ENCODE data around the gene RCBTB2.

Gene RCBTB2

DNA sequence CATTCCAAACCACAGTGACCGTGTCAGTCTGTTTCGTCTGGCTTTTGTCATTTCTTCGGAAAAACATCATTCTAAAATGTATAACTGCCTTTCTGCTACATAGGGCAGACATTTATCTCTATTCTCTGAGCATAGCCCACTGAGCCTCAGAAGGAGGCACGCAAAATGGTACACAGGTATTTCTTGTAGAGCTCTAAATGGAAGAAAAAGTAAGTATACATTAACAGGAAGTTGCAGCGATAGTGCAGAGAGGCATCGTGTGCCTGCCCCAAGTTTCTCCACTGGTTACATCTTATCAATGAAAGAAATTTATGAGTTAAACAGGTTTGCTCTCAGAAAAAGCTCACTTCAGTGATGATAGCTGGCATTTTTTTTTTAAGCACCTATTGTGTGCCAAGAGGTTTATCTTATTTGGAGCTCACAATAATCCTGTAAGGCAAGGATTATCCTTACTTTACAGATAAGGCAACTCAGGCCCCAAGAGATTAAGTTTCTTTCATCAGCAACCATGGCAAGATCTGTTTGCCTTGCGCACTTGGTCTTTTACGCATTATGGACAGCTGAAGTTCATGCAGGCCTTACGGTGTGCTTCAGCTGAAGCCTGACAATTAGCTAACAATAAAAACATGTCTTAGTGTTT is 1.2 kb upstream of the RCBTB2 start:
- DNase-seq (ENCODE audit: low spot score) = no peak
- in situ Hi-C loops (cut with MboI; ENCODE audit: low sequenced_read_pairs, unreplicated experiment) = no loop called here
- no peak for TF ChIP-seq CTCF (IDR thresholded peaks at IDR 0.05; ENCODE audit: borderline replicate concordance, control extremely low read depth, extremely low read depth, insufficient read depth, missing control alignments)

DNA sequence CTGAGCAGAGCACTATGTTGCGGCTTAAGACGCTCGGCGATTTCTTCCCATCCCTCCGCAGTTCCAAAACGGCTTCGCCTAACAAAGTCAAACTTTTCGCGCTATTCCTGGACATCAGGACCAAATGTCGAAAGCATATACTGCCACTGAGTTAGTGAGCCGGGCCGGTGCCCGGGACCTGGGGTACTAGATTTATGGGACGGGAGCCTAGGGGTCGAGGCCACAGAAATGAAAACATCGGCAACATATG is 699 bp downstream of the RCBTB2 start:
- no peak for DNase-seq (ENCODE audit: low spot score)
- in situ Hi-C loops (cut with MboI; ENCODE audit: low sequenced_read_pairs, unreplicated experiment) = no loop called here

DNA sequence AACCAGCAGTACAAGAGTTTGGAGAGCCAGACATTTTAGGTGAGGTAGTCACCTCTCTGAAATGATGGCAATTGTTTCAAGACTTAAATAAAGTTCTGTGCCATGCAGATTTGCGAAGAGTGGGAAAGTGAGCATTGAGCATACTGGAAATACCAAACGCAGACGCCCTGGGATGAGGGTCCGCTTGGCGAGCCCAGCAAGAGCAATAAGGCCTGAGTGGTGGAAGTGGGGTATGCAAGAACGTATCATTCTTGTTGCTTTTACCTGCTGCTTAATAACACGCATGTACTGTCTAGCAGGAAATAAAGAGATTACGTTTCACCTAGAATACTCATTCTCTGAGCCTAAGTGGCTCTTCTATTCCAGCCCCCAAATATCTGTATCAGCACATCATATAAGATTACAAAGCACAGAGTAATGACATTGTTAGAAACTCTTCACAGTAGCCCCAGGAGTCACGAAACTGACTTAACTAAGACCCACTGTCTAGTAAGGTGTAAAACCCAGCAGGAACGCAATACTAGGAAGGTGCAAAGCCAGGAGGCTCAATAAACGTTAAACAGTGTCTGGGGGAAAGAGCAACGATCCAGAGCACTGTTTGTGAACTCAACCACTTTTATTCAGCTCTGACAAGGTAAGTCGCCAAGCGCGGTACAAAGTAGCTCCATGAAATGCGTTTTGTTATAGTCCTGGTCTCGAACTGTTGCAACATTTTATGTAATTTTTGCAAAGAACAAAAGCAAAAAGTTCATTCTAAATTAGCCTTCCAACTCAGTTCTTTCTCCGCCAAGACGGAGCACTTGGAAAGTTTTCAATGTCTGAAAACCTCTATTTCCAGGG is 1.2 kb downstream of the RCBTB2 start:
- no peak for DNase-seq (ENCODE audit: low spot score)
- in situ Hi-C loops (cut with MboI; ENCODE audit: low sequenced_read_pairs, unreplicated experiment) = no loop called here
- no peak for TF ChIP-seq CTCF (IDR thresholded peaks at IDR 0.05; ENCODE audit: borderline replicate concordance, control extremely low read depth, extremely low read depth, insufficient read depth, missing control alignments)

More for the DNA sequence above, 699 bp downstream of the RCBTB2 start:
- TF ChIP-seq CTCF (IDR thresholded peaks at IDR 0.05; ENCODE audit: borderline replicate concordance, control extremely low read depth, extremely low read depth, insufficient read depth, missing control alignments) = no peak

DNA sequence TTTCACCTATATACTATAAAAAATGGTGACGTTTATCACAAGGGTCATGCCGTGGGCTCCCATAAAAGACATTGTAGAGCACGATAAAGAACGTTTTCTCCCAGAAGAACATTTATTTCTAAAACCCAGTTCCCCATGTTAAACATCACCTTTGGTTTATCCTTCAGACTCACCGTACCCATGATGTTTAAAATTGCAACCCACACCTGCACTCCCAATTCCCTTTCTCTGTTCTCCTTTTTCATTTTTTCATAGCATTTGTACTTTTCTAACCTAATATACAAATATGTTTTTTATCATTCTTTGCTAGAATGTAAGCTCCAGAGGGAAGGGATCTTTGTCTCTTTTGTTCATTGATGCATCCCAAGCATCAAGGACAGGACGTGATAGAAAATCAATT is 2.0 kb downstream of the RCBTB2 start:
- in situ Hi-C loops (cut with MboI; ENCODE audit: low sequenced_read_pairs, unreplicated experiment) = no loop called here
- DNase-seq (ENCODE audit: low spot score) = no peak
- no peak for TF ChIP-seq CTCF (IDR thresholded peaks at IDR 0.05; ENCODE audit: borderline replicate concordance, control extremely low read depth, extremely low read depth, insufficient read depth, missing control alignments)

DNA sequence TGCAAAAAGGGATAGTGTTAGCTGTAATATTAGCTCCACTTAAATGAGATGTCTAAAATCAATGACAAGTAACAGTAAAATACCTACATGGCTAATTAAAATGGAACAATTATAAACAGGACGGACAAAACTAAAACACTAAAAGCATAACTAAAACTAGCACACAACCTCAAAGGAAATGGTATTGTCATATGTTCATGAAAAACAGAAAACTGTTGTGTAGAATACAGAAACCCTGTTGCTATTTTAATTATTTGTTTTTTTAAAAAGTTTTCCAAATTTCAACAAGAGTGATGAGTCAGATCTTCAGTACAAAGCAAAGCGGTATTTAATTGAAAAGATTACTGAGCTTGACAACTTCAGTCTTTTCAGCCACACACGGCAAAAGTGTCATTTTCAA is 4.2 kb downstream of the RCBTB2 start:
- in situ Hi-C loops (cut with MboI; ENCODE audit: low sequenced_read_pairs, unreplicated experiment) = no loop called here
- DNase-seq (ENCODE audit: low spot score) = no peak
- TF ChIP-seq CTCF (IDR thresholded peaks at IDR 0.05; ENCODE audit: borderline replicate concordance, control extremely low read depth, extremely low read depth, insufficient read depth, missing control alignments) = no peak

GRCh38 chr13:48527955-48528354 is 4.9 kb downstream of the RCBTB2 start:
- in situ Hi-C loops (cut with MboI; ENCODE audit: low sequenced_read_pairs, unreplicated experiment) = no loop called here
- no peak for TF ChIP-seq CTCF (IDR thresholded peaks at IDR 0.05; ENCODE audit: borderline replicate concordance, control extremely low read depth, extremely low read depth, insufficient read depth, missing control alignments)
- no peak for DNase-seq (ENCODE audit: low spot score)

Measured in GM13976 (cell line).